CD14-positive monocyte (primary cell): Measurements from ENCODE around the gene FAM50A. TPM values are rescaled to one million over a fixed set of nuclear protein-coding genes. Genes with fewer than 3 reads are reported as not detected.

Source experiments
- DNase-seq, 3 donors: peaks; one replicate each; pipeline ENCODE4 v3.0.0-alpha.2; 2011 to 2022
- H2AFZ ChIP-seq: 2 replicates; pipeline ENCODE4 v1.6.0; 2012; ENCODE audit warnings: mild to moderate bottlenecking, low read depth, low read length, inconsistent platforms; ENCODE audit not compliant: insufficient read depth, poor library complexity, severe bottlenecking
- H3K27ac ChIP-seq, 2 donors: 1 replicate in 1 of 2; 2 replicates in 1 of 2; pipeline ENCODE4 v1.5.1; 2012 to 2013; ENCODE audit warnings: low read length in 2 of 2, control low read depth in 1 of 2, inconsistent platforms in 1 of 2, low read depth in 1 of 2, mild to moderate bottlenecking in 1 of 2
- H3K27me3 ChIP-seq, 2 donors: one replicate each; pipeline versions ENCODE4 v1.6.0 to v1.6.1; 2011 to 2013; ENCODE audit warnings: low read length in 2 of 2; ENCODE audit not compliant: control insufficient read depth in 2 of 2, insufficient read depth in 2 of 2
- H3K36me3 ChIP-seq, 2 donors: replicated peaks in 1 of 2; 1 replicate in 1 of 2; 2 replicates in 1 of 2; pipeline versions ENCODE4 v1.5.1 to v1.6.1; 2012 to 2013; ENCODE audit warnings: low read length in 2 of 2, control low read depth in 1 of 2, inconsistent platforms in 1 of 2, mild to moderate bottlenecking in 1 of 2; ENCODE audit not compliant: insufficient read depth in 2 of 2, control insufficient read depth in 1 of 2
- H3K4me1 ChIP-seq, 2 donors: 1 replicate in 1 of 2; 2 replicates in 1 of 2; pipeline versions ENCODE4 v1.5.1 to v1.6.1; 2012 to 2013; ENCODE audit warnings: low read length in 2 of 2, control low read depth in 1 of 2, inconsistent platforms in 1 of 2, mild to moderate bottlenecking in 1 of 2, moderate library complexity in 1 of 2; ENCODE audit not compliant: insufficient read depth in 2 of 2, control insufficient read depth in 1 of 2
- H3K4me2 ChIP-seq: replicated peaks from 2 replicates; pipeline ENCODE3; 2012; ENCODE audit warnings: low read length, moderate library complexity, mild to moderate bottlenecking; ENCODE audit not compliant: poor library complexity, severe bottlenecking; ENCODE audit errors: extremely low read depth
- H3K4me3 ChIP-seq, 3 experiments: fragments of 200-600 bp in 1 of 3; sonication (generic) in 1 of 3; replicated peaks in 1 of 3; 1 replicate in 2 of 3; 2 replicates in 1 of 3; pipeline ENCODE4 v1.5.1; 2011 to 2013; ENCODE audit warnings: low read length in 3 of 3, mild to moderate bottlenecking in 3 of 3, control low read depth in 2 of 3, low read depth in 2 of 3, inconsistent platforms in 1 of 3, moderate library complexity in 1 of 3
- H3K79me2 ChIP-seq: 2 replicates; pipeline ENCODE4 v1.6.0; 2012; ENCODE audit warnings: mild to moderate bottlenecking, control low read depth, inconsistent platforms, low read length, moderate library complexity; ENCODE audit not compliant: insufficient read depth
- H3K9ac ChIP-seq: 2 replicates; pipeline ENCODE4 v1.6.0; 2017; ENCODE audit warnings: low read length, mild to moderate bottlenecking; ENCODE audit not compliant: insufficient read depth, poor library complexity, severe bottlenecking
- H3K9me3 ChIP-seq, 2 donors: replicated peaks in 1 of 2; 1 replicate in 1 of 2; 2 replicates in 1 of 2; pipeline versions ENCODE4 v1.5.1 to v1.6.1; 2012 to 2013; ENCODE audit warnings: low read length in 2 of 2, control low read depth in 1 of 2; ENCODE audit not compliant: control insufficient read depth in 1 of 2, insufficient read depth in 1 of 2
- H4K20me1 ChIP-seq: 2 replicates; pipeline ENCODE4 v1.6.0; 2012; ENCODE audit warnings: mild to moderate bottlenecking, low read length, control low read depth, moderate library complexity; ENCODE audit not compliant: insufficient read depth
- H3K27ac Mint-ChIP-seq, 7 donors: one replicate each; pipeline ENCODE4 v1.8.0; 2020; ENCODE audit warnings: mild to moderate bottlenecking in 7 of 7, mixed read lengths in 7 of 7, moderate library complexity in 6 of 7, inconsistent platforms in 2 of 7
- H3K27me3 Mint-ChIP-seq, 3 donors: one replicate each; pipeline ENCODE4 v1.8.0; 2021 to 2022; ENCODE audit warnings: low read depth in 3 of 3, mild to moderate bottlenecking in 3 of 3, mixed read lengths in 3 of 3, moderate library complexity in 3 of 3, inconsistent platforms in 1 of 3
- H3K36me3 Mint-ChIP-seq, 2 donors: one replicate each; pipeline ENCODE4 v1.8.0; 2020; ENCODE audit warnings: mixed read lengths in 2 of 2, inconsistent platforms in 1 of 2, mild to moderate bottlenecking in 1 of 2
- H3K4me1 Mint-ChIP-seq: one replicate; pipeline ENCODE4 v1.8.0; 2020; ENCODE audit warnings: mild to moderate bottlenecking, mixed read lengths
- H3K4me3 Mint-ChIP-seq, 2 donors: one replicate each; pipeline ENCODE4 v1.8.0; 2020; ENCODE audit warnings: mild to moderate bottlenecking in 2 of 2, mixed read lengths in 2 of 2, moderate library complexity in 1 of 2
- H3K9me3 Mint-ChIP-seq, 7 donors: one replicate each; pipeline ENCODE4 v1.8.0; 2020 to 2022; ENCODE audit warnings: mixed read lengths in 7 of 7, mild to moderate bottlenecking in 6 of 7, moderate library complexity in 6 of 7, inconsistent platforms in 2 of 7
- WGBS: methylation state at CpG from one replicate; pipeline ENCODE4 v1.1.5; 2013; ENCODE audit warnings: missing lambda C conversion rate; ENCODE audit not compliant: insufficient coverage; 5-methylcytosine and 5-hydroxymethylcytosine counted together
- intact Hi-C, 2 donors: fragments of 100-400 bp; cut with micrococcal nuclease; formaldehyde crosslinking; loops; one replicate each; pipeline versions ENCODE4 v1.15.0 to v1.15.1; 2023
- polyA plus RNA-seq, 3 donors: library from polyadenylated mRNA; depleted of rRNA in 1 of 3; unstranded in 2 of 3; stranded (reverse) in 1 of 3; fragments of 300-500 nt in 2 of 3; fragments of >200 nt in 1 of 3; fragmentation: Illumina TruSeq in 2 of 3; gene quantifications; 1 replicate in 2 of 3; 2 replicates in 1 of 3; pipeline ENCODE4 v1.2.3, GENCODE V29; 2012 to 2021
- TF ChIP-seq, protein P1 (sequence below): fragments of 200-600 bp; IDR thresholded peaks from one replicate; pipeline ENCODE4 v1.8.0; 2022; ENCODE audit warnings: antibody characterized with exemption, mild to moderate bottlenecking

Gene FAM50A
- polyA plus RNA-seq, 3 donors = 23.9 to 88.9 (median 46.4) TPM

GRCh38 chrX:154466907-154467306, 23.0 kb downstream of the FAM50A start:
- Mint-ChIP-seq H3K4me1 (no peaks in the 10 kb centered on the region), H3K9me3 (peaks cover 0 to 7% (median 0%) of the 10 kb centered on the region in 7 donors), H3K36me3 (no peaks in the 10 kb centered on the region), H3K27me3 (peaks cover 0 to 9% (median 2%) of the 10 kb centered on the region in 3 donors), H3K4me3 (no peak overlapping the region), H3K27ac (no peak overlapping the region)
- DNase-seq = no peak
- Histone ChIP-seq H3K9ac (no peak overlapping the region), H3K27me3 (no peaks in the 10 kb centered on the region), H3K9me3 (peaks cover 0 to 4% of the 10 kb centered on the region in 2 donors), H3K4me3 (no peak overlapping the region), H4K20me1 (no peaks in the 10 kb centered on the region), H3K79me2 (no peaks in the 10 kb centered on the region), H3K36me3 (no peaks in the 10 kb centered on the region), H3K27ac (no peak overlapping the region), H3K4me2 (no peak overlapping the region), H3K4me1 (no peaks in the 10 kb centered on the region), H2AFZ (no peak overlapping the region)
- 98% methylated on average over 5 of the region's 15 CpGs for WGBS
- TF ChIP-seq, protein P1, sequence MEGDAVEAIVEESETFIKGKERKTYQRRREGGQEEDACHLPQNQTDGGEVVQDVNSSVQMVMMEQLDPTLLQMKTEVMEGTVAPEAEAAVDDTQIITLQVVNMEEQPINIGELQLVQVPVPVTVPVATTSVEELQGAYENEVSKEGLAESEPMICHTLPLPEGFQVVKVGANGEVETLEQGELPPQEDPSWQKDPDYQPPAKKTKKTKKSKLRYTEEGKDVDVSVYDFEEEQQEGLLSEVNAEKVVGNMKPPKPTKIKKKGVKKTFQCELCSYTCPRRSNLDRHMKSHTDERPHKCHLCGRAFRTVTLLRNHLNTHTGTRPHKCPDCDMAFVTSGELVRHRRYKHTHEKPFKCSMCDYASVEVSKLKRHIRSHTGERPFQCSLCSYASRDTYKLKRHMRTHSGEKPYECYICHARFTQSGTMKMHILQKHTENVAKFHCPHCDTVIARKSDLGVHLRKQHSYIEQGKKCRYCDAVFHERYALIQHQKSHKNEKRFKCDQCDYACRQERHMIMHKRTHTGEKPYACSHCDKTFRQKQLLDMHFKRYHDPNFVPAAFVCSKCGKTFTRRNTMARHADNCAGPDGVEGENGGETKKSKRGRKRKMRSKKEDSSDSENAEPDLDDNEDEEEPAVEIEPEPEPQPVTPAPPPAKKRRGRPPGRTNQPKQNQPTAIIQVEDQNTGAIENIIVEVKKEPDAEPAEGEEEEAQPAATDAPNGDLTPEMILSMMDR = no peak
- intact Hi-C loops = no loop called here

- no peak overlapping the region for H3K27ac Mint-ChIP-seq
- TF ChIP-seq, protein P1 = no peak
- Histone ChIP-seq H3K4me1 (no peaks in the 10 kb centered on the region), H3K4me3 (no peak overlapping the region), H3K36me3 (no peaks in the 10 kb centered on the region), H3K9me3 (peaks cover 0 to 4% of the 10 kb centered on the region in 2 donors), H3K9ac (no peak overlapping the region), H3K27ac (no peak overlapping the region), H3K79me2 (no peaks in the 10 kb centered on the region), H3K4me2 (no peak overlapping the region), H3K27me3 (no peaks in the 10 kb centered on the region), H4K20me1 (no peaks in the 10 kb centered on the region), H2AFZ (no peak overlapping the region)
- intact Hi-C loops = no loop called here
- no peaks in the 10 kb centered on the region for H3K36me3 Mint-ChIP-seq
- no peak for DNase-seq
- no peaks in the 10 kb centered on the region for H3K4me1 Mint-ChIP-seq
- WGBS = 97% methylated on average over 12 of the region's 21 CpGs
- peaks cover 0 to 9% (median 2%) of the 10 kb centered on the region in 3 donors for H3K27me3 Mint-ChIP-seq
- H3K4me3 Mint-ChIP-seq = no peak overlapping the region
- peaks cover 0 to 7% (median 0%) of the 10 kb centered on the region in 7 donors for H3K9me3 Mint-ChIP-seq
Measured at GRCh38 chrX:154467556-154467955, 23.6 kb downstream of the FAM50A start.
